ENCODE measurements around the gene CELF4. TPM values are rescaled to one million over a fixed set of nuclear protein-coding genes. Genes with fewer than 3 reads are reported as not detected.

Gene CELF4
- total and polyA plus RNA-seq, 2 of the 4 experiments (the other 2 are of a cell fraction), result not detected

GRCh38 chr18:37540424-37541138, 25.0 kb downstream of the CELF4 start:
- H2AFZ ChIP-seq (replicated peaks; ENCODE audit: low read length, poor library complexity), result no peak overlapping the region
- H3K56ac ChIP-seq (ENCODE audit: extremely low read depth, insufficient read depth, low read length), result no peak overlapping the region
- H4K91ac ChIP-seq (ENCODE audit: insufficient read depth, low read depth, low read length), result no peak overlapping the region
- H3K4ac ChIP-seq (ENCODE audit: low read depth, low read length), result no peak overlapping the region
- H3K23ac ChIP-seq (ENCODE audit: low read depth, low read length), result no peak overlapping the region
- no peak overlapping the region for H3K18ac ChIP-seq (ENCODE audit: low read depth, low read length)
- no peak overlapping the region for H3K27ac ChIP-seq (ENCODE audit: insufficient read depth, low read length)
- ATAC-seq (ENCODE audit: low read depth) (no peak), DNase-seq (no peak)
- CTCF ChIA-PET, result no interaction called here
- no peaks in the 10 kb centered on the region for H3K9me1 ChIP-seq (ENCODE audit: insufficient read depth, low read length)
- WGBS, 2 experiments (ENCODE audit: extremely low coverage in 2 of 2, insufficient read length in 1 of 2), result 83% methylated on average over 1 of the region's 9 CpGs; no CpG with 5 or more reads in 1 of the 2 experiments
- no peak overlapping the region for H2BK5ac ChIP-seq (ENCODE audit: low read depth, low read length, poor library complexity, severe bottlenecking)
- H3K4me2 ChIP-seq (ENCODE audit: low read depth, low read length), result no peak overlapping the region
- no peaks in the 10 kb centered on the region for H3K4me1 ChIP-seq (ENCODE audit: control insufficient read depth, insufficient read depth, low read length)
- no peaks in the 10 kb centered on the region for H3K79me1 ChIP-seq (ENCODE audit: low read depth in 1 of 2, low read length in 2 of 2)
- no peak overlapping the region for H2AK5ac ChIP-seq (ENCODE audit: low read depth, low read length)
- H3K4me3 ChIP-seq (ENCODE audit: insufficient read depth, low read depth, low read length), result no peak overlapping the region
- no peak overlapping the region for H3K14ac ChIP-seq (replicated peaks; ENCODE audit: low read depth, low read length)
- no TSS peak for BruUV-seq (replicated peaks)
- no peak overlapping the region for H3K9ac ChIP-seq (ENCODE audit: low read depth, low read length)
- intact Hi-C loops (cut with micrococcal nuclease), result no loop called here
- POLR2A ChIA-PET (ENCODE audit: unreplicated experiment), result no interaction called here
- H4K5ac ChIP-seq (ENCODE audit: low read depth, low read length), result no peak overlapping the region
- peaks cover 20% of the 10 kb centered on the region; the same call in 1 of the 2 replicates for H3K27me3 ChIP-seq (ENCODE audit: control insufficient read depth, insufficient read depth, low read length)
- H2BK20ac ChIP-seq (ENCODE audit: low read depth, low read length), result no peak overlapping the region
- H4K20me1 ChIP-seq (ENCODE audit: insufficient read depth, low read length), result no peaks in the 10 kb centered on the region
- in situ Hi-C loops (cut with MboI; ENCODE audit: low sequenced_read_pairs), result no loop called here
- TF ChIP-seq CHD1 (IDR thresholded peaks at IDR 0.05; ENCODE audit: low read depth, low read length), result no peak
- TF ChIP-seq MXI1 (IDR thresholded peaks at IDR 0.05; ENCODE audit: borderline replicate concordance, low read depth, low read length), result no peak
- no peak for TF ChIP-seq SMC3 (IDR thresholded peaks at IDR 0.05; ENCODE audit: low read depth, low read length)
- H3K9me3 ChIP-seq (ENCODE audit: control insufficient read depth, insufficient read depth, low read length), result no peaks in the 10 kb centered on the region
- no peak overlapping the region for H2BK120ac ChIP-seq (ENCODE audit: low read depth, low read length)
- no peaks in the 10 kb centered on the region for H3K36me3 ChIP-seq (ENCODE audit: control insufficient read depth, insufficient read depth, low read length)
- H2BK15ac ChIP-seq (ENCODE audit: low read depth, low read length), result no peak overlapping the region
- H2AK9ac ChIP-seq (replicated peaks; ENCODE audit: low read depth, low read length, poor library complexity), result no peak overlapping the region
- dilution Hi-C loops (cut with HindIII; ENCODE audit: low sequenced_read_pairs, unreplicated experiment), result no loop called here
- H4K8ac ChIP-seq (ENCODE audit: low read depth in 2 of 2, low read length in 2 of 2), result no peak overlapping the region
